HG02981 (cell line): Measurements from ENCODE around the gene HSFX3.
"Not testable (repeated sequence)": the region's sequence is repeated elsewhere in the genome, so short reads cannot be mapped to it uniquely, and the experiment has no call there.

Source experiments
- ATAC-seq: cut with Tn5 transposase; IDR thresholded peaks from one replicate; pipeline ENCODE4 v1.9.1; 2021; ENCODE audit warnings: mild to moderate bottlenecking, moderate library complexity; ENCODE audit not compliant: unreplicated experiment

Gene HSFX3

DNA sequence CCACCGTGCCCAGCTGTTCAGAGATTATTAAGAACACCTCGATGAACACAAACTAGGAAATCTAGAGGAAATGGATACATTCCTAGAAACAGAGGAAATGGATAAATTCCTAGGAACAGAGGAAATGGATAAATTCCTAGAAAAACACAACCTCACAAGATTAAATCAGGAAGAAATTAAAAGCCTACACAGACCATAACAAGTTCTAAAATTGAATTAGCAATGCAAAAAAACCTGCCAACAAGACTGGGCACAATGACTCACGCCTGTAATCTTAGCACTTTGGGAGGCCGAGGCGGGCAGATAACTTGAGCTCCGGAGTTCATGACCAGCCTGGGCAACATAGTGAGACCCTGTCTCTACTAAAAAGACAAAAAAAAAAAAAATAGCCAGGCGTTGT is 31.5 kb downstream of the HSFX3 start:
- no peak for ATAC-seq

- ATAC-seq = no peak
Observed at GRCh38 chrX:149517308-149517707, 32.4 kb downstream of the HSFX3 start.

DNA sequence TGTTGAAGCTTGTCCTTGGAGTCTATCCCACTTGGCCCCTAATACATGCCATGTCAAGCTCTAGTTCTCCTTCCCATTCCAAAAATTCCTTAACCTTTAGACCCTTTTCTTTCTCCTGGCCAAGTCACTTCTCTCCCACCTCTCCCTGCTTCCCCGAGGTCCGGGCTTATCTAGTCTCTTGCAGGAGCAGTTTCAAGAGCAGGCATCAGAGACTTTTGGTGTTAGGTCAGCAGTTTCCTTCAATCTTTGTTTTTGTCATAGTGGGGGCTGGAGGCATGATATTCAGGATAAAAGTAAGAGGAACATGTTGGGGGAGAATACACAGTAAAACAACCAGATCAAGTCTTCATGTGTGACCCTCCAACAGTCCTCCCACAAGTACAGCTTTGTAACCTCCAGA is 33.1 kb downstream of the HSFX3 start:
- ATAC-seq = no peak

GRCh38 chrX:149515954-149516602 is 33.6 kb downstream of the HSFX3 start:
- ATAC-seq = no peak

- no peak for ATAC-seq
Observed at GRCh38 chrX:149513825-149514428, 35.8 kb downstream of the HSFX3 start.

- ATAC-seq = peak; percentile 78
Observed at GRCh38 chrX:149512225-149512885, 37.4 kb downstream of the HSFX3 start.

- ATAC-seq = no peak
Observed at GRCh38 chrX:149511081-149511480, 38.6 kb downstream of the HSFX3 start.

DNA sequence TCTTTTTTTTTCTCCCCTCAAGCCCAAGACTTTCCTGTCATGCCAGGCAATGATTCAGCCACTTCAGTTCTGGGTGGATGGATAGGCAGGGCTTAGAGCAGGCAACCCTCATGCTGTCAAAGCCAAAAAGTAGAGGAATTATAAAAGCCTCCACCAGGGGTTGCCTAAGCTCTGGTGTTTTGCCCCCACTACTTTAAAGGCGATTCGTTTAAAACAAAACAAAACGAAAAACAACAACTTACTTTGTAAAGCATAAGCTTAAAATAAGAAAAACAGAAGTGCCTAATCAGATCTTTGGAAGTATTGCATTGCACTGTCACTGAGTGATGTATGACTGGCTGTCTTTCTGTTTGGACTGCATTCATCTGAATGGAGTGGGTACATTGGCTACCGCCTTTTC is 39.3 kb downstream of the HSFX3 start:
- peak; percentile 40 for ATAC-seq

- no peak for ATAC-seq
Observed at GRCh38 chrX:149508467-149508866, 41.3 kb downstream of the HSFX3 start.

GRCh38 chrX:149506349-149506748 is 43.4 kb downstream of the HSFX3 start:
- ATAC-seq = no peak

DNA sequence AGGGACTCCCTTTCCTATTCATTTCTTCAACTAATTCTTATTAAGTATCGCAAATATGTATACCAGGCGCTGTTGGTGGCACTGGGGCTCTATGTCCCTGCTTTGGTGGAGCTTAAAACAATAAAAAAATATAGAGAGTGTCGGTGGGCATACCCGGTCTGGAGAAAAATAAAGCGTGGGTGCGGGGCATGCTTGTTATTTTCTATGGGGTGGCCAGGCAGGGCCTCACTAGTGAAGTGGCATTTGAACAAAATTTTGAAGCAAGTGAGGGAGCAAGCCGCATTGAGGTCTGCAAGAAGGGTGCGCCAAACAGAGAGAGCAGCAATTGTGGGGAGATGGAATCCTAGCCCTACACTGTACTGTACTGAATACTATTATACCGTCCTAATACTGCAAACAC is 44.1 kb downstream of the HSFX3 start:
- no peak for ATAC-seq

DNA sequence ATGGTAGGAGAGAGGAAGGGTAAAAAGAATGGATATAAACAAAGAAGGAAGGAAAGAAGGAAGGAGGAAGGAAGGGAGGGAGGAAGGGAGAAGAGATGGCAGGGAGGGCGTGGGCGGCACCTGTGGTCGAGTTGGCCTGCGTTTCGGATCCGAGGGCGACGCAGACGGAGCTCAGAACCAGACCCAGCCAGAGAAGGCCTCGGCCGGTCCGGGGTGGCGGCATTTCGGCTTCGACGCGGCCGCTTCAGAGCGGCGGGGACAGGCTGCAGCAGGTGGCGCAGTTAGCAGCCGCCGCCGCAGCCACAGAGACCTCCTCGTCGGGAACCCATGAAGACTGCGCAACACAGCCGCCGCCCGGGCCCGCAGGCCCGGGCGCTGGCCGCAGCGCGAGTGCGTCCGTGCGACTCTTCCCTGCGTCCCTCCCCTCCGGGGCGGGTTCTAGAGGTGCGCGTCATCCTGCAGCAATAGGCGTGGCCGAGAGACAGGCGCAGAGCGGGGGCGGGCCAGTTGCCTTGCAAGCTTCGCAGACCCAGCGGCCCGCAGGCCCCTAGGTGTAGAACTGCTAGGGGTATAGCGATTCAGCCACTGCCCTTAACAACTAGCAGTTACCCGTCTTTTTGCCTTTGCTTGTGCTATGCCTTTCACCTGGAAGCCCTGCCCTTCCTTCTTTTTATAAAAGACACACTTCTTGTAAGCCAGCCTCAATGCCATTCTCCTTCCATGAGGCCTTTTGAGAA is 44.6 kb downstream of the HSFX3 start, which contains the start of gene IDS:
Gene IDS, minus strand, starts transcription at position 392 of the 737 bp plus-strand sequence. Its CDS starts 169 bp downstream, at position 223.
- ATAC-seq = peak; percentile 65

GRCh38 chrX:149504226-149504914 is 45.4 kb downstream of the HSFX3 start:
- ATAC-seq = peak; percentile 45

DNA sequence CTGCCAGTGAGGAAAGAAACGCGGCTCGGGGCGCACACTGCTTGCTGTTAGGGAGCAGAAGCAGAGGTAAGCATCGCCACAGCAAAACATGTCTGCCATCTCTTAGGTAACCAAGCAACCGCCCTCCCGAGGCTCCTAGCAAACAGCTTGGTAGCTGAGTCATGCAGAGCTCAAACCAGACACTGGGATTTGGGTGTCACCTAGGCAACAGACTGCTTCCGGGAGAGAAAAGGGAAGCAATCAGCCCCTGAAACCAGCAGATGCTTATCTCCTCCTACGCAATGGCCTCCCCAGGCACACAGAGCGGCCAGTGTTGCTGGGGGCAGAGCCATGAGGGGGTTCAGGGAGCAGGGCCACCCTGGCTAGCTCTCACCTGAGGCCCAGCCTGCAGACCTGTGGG is 46.3 kb downstream of the HSFX3 start:
- ATAC-seq = peak; percentile 58

DNA sequence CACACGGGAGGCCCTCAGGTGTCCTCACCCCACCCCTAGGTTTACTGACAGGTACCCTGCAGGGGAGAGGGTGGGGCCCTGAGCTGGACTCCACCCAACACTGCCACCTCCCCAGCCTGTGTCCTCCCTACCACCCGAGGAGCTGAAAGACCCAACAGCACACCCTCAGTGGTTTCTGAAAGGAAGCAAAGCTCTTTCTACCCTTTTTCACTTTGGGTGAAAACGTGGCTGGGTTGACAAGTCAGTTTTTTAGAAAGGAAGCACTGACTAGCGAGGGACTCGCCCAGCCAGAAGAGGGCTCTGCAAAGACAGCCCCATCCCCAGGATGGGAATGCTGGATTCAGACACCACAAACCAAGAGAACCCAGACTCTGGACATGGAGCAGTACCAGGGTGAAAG is 46.8 kb downstream of the HSFX3 start:
- not testable (repeated sequence) for ATAC-seq

DNA sequence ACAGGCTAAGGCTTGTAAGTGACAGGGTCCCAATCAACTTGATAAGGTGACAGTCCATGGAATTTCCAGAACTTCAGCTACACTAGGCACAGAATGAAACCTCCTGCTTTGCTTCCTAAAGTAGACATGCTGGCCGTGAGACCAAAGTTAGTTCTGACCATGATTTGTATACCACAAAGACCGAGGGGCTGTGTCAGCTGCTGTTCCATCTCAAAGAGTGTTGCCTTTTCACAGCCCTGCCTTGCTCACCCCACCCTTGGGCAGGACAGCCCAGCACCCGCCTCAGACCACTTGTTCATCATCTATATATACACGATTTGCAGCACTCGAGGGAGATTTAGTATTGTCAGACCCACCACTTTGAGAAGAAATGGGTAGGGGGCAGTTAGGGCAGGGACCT is 50.0 kb downstream of the HSFX3 start:
- ATAC-seq = no peak

- ATAC-seq = no peak
Observed at GRCh38 chrX:149498767-149499166, 51.0 kb downstream of the HSFX3 start.
